Left colon (tissue), 2 donors: ENCODE data around the gene DNM1L. TPM values are rescaled to one million over a fixed set of nuclear protein-coding genes. Genes with fewer than 3 reads are reported as not detected.

ENCODE experiments used
- ATAC-seq: fragments of 200-7000 bp; cut with Tn5 transposase; one replicate; pipeline ENCODE4 v1.9.1; 2020; ENCODE audit warnings: mild to moderate bottlenecking, moderate library complexity
- DNase-seq, 2 donors: peaks; one replicate each; pipeline ENCODE4 v3.0.0-alpha.2; 2020
- intact Hi-C, 2 donors: fragments of 100-400 bp; cut with DNase I in 1 of 2; cut with micrococcal nuclease in 1 of 2; formaldehyde crosslinking; loops; one replicate each; pipeline versions ENCODE4 v1.11.2 to v1.14.0; 2022; cut with DNase I, micrococcal nuclease
- long read RNA-seq: library from polyadenylated mRNA; unstranded; transcript quantifications from one replicate; pipeline ENCODE4 v2.0.0, GENCODE V29; 2021
- total RNA-seq, 2 donors: library from RNA; stranded (reverse); fragmentation: NEBNext Ultra II Directional; extraction: Animal tissue kit (Norgen Biotek cat#: 25700); gene quantifications; one replicate each; pipeline ENCODE4 v1.2.1, GENCODE V29; 2021
- donor health status: DM: no; HTN: no; CAD: no.
- donor health status: DM: yes; HTN: yes; CAD: no.

The DNM1L gene
- total RNA-seq = 10 to 100 TPM; 46.8 to 55.9 TPM
- long read RNA-seq, full-length matches to known transcripts = 44 of 54 reads
- long read RNA-seq, partial matches to known transcripts = 2 of 54 reads
- long read RNA-seq, other reads (novel, unspliced or antisense) = 8 of 54 reads

- DNase-seq (peak; percentile 94 to 96), ATAC-seq (peak; percentile 96)
- intact Hi-C loops = no loop called here
Observed at GRCh38 chr12:32679091-32679919, at the start of gene DNM1L. Gene DNM1L (plus strand): TSS chr12:32679301. CDS start chr12:32679364, 63 bp downstream.

- intact Hi-C loops = no loop called here
- ATAC-seq = no peak
- no peak for DNase-seq
Observed at GRCh38 chr12:32641287-32641901, 37.7 kb upstream of the DNM1L start.

- intact Hi-C loops = no loop called here
- DNase-seq (no peak), ATAC-seq (no peak)
Observed at GRCh38 chr12:32644431-32644830, 34.7 kb upstream of the DNM1L start.

- intact Hi-C loops = no loop called here
- DNase-seq (no peak), ATAC-seq (peak; percentile 27)
Observed at GRCh38 chr12:32647275-32647674, 31.8 kb upstream of the DNM1L start.

- DNase-seq (no peak), ATAC-seq (no peak)
- intact Hi-C loops = no loop called here
Observed at GRCh38 chr12:32650508-32650907, 28.6 kb upstream of the DNM1L start.

- intact Hi-C loops = no loop called here
- ATAC-seq = no peak
- no peak for DNase-seq
Observed at GRCh38 chr12:32651151-32651955, 27.7 kb upstream of the DNM1L start.

- ATAC-seq = no peak
- no peak for DNase-seq
- intact Hi-C loops = no loop called here
Observed at GRCh38 chr12:32651956-32652210, 27.2 kb upstream of the DNM1L start.

GRCh38 chr12:32659908-32660440, 19.1 kb upstream of the DNM1L start:
- intact Hi-C loops = loop anchor here in 1 of 2 donors (5.0 kb wide), 1 partner anchor 203 kb away; no protein-coding TSS in a partner anchor
- ATAC-seq (peak; percentile 59), DNase-seq (no peak)

- DNase-seq (no peak), ATAC-seq (no peak)
- intact Hi-C loops = no loop called here
Observed at GRCh38 chr12:32661706-32662105, 17.4 kb upstream of the DNM1L start.

GRCh38 chr12:32662665-32663064, 16.4 kb upstream of the DNM1L start:
- intact Hi-C loops = no loop called here
- ATAC-seq = no peak
- no peak for DNase-seq

GRCh38 chr12:32666018-32666417, 13.1 kb upstream of the DNM1L start:
- intact Hi-C loops = no loop called here
- DNase-seq (no peak), ATAC-seq (peak; percentile 40)

- no peak for ATAC-seq
- no peak for DNase-seq
- intact Hi-C loops = no loop called here
Observed at GRCh38 chr12:32669584-32669983, 9.5 kb upstream of the DNM1L start.

GRCh38 chr12:32671930-32672780, 6.9 kb upstream of the DNM1L start:
- intact Hi-C loops = loop anchor here in 1 of 2 donors (5.0 kb wide), 1 partner anchor 310 kb away; no protein-coding TSS in a partner anchor
- ATAC-seq (peak; percentile 89), DNase-seq (peak in 1 of 2 donors; percentile 31)

GRCh38 chr12:32679920-32680237, 778 bp downstream of the DNM1L start:
- intact Hi-C loops = no loop called here
- no peak for DNase-seq
- ATAC-seq = no peak

GRCh38 chr12:32680787-32681186, 1.7 kb downstream of the DNM1L start:
- ATAC-seq (no peak), DNase-seq (no peak)
- intact Hi-C loops = no loop called here

GRCh38 chr12:32681272-32681671, 2.2 kb downstream of the DNM1L start:
- intact Hi-C loops = no loop called here
- no peak for ATAC-seq
- no peak for DNase-seq

GRCh38 chr12:32686340-32686739, 7.2 kb downstream of the DNM1L start:
- DNase-seq = no peak
- intact Hi-C loops = no loop called here
- ATAC-seq = no peak

GRCh38 chr12:32688786-32689185, 9.7 kb downstream of the DNM1L start:
- DNase-seq (no peak), ATAC-seq (no peak)
- intact Hi-C loops = no loop called here

GRCh38 chr12:32690927-32691326, 11.8 kb downstream of the DNM1L start:
- ATAC-seq = no peak
- intact Hi-C loops = no loop called here
- DNase-seq = no peak
